Motor neuron (in vitro differentiated cells): ENCODE measurements around the gene SIDT2. TPM values are rescaled to one million over a fixed set of nuclear protein-coding genes. Genes with fewer than 3 reads are reported as not detected.

ENCODE experiments used
- ATAC-seq, 8 experiments: fragments of 200-7000 bp; cut with Tn5 transposase; replicated peaks in 6 of 8; 2 replicates each; pipeline ENCODE4 v1.8.0; 2021; ENCODE audit warnings: mild to moderate bottlenecking in 8 of 8, moderate library complexity in 8 of 8
- H3K27ac ChIP-seq, 2 donors: fragments of 250-450 bp; sonication (Bioruptor Pico); 2 replicates each; pipeline ENCODE4 v1.9.0; 2021; ENCODE audit warnings: antibody characterized with exemption in 2 of 2, mild to moderate bottlenecking in 2 of 2, moderate library complexity in 1 of 2
- H3K4me1 ChIP-seq, 2 donors: fragments of 250-450 bp; sonication (Bioruptor Pico); replicated peaks in 1 of 2; 2 replicates each; pipeline ENCODE4 v1.6.1; 2021; ENCODE audit warnings: antibody characterized with exemption in 2 of 2, mild to moderate bottlenecking in 2 of 2, moderate library complexity in 1 of 2
- H3K4me3 ChIP-seq, 5 donors: fragments of 250-450 bp; sonication (Bioruptor Pico); 2 replicates each; pipeline ENCODE4 v1.9.0; 2021; ENCODE audit warnings: antibody characterized with exemption in 5 of 5, mild to moderate bottlenecking in 5 of 5, moderate library complexity in 4 of 5
- WGBS, 10 experiments: fragments of 450-650 bp; shearing (Covaris generic); methylation state at CpG; one replicate each; pipeline ENCODE4 v1.0.0; 2022; 5-methylcytosine and 5-hydroxymethylcytosine counted together
- in situ Hi-C, 9 experiments: fragments of 400-800 bp; cut with MboI; loops; one replicate each; pipeline ENCODE4 v1.15.0; 2021; ENCODE audit warnings: low sequenced_read_pairs in 9 of 9, low pct_unique_long_range_greater_than_20kb in 2 of 9; ENCODE audit not compliant: unreplicated experiment in 9 of 9
- total RNA-seq, 8 experiments: library from RNA; unstranded; fragments of 300-600 nt; gene quantifications; 2 replicates each; pipeline versions ENCODE4 v1.2.3 to v1.2.4, GENCODE V29; 2022

The SIDT2 gene
- total RNA-seq, 8 experiments from 2014 or later: 10.5 to 32.3 (median 17.9) TPM

GRCh38 chr11:117219001-117219400 lies 40.5 kb downstream of the SIDT2 start:
- in situ Hi-C loops: no loop called here
- ATAC-seq: no peak
- H3K4me1 ChIP-seq: no peaks in the 10 kb centered on the region
- H3K4me3 ChIP-seq: no peak overlapping the region
- 86 to 100% (median 93%) methylated on average over 1 to 7 of the region's 9 CpGs; no CpG with 5 or more reads in 4 of the 10 experiments for WGBS, 10 experiments
- H3K27ac ChIP-seq: no peak overlapping the region

- in situ Hi-C loops: no loop called here
- Histone ChIP-seq H3K4me3 (no peak overlapping the region), H3K4me1 (no peaks in the 10 kb centered on the region), H3K27ac (no peak overlapping the region)
- 90 to 100% (median 97%) methylated on average over 1 to 6 of the region's 8 CpGs; no CpG with 5 or more reads in 5 of the 10 experiments for WGBS, 10 experiments
- no peak for ATAC-seq
These were observed 40.9 kb downstream of the SIDT2 start for GRCh38 chr11:117219455-117219854.

DNA sequence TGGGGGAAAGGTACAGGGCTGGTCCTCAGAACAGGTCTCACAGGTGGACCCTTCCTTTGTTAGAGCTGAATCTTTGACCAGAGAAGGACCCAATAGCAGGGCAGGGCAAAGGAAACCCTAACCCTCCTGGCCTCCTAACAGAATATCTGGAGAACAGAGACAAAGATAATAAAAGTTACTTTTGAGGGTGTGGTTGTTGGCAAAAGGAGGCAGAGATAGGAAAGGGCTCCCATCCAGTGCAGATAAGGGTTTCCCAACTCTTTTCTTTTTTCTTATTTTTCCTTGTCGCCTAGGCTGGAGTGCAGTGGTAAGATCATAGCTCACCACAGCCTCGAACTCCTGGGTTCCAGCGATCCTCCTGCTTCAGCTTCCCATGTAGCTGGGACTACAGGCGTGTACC lies 41.5 kb downstream of the SIDT2 start:
- 86 to 100% (median 96%) methylated on average over 1 to 4 of the region's 4 CpGs; no CpG with 5 or more reads in 3 of the 10 experiments for WGBS, 10 experiments
- no peak for ATAC-seq
- Histone ChIP-seq H3K27ac (no peak overlapping the region), H3K4me3 (no peak overlapping the region), H3K4me1 (no peaks in the 10 kb centered on the region)
- in situ Hi-C loops: no loop called here

GRCh38 chr11:117220568-117220967 lies 42.0 kb downstream of the SIDT2 start:
- ATAC-seq: no peak
- Histone ChIP-seq H3K27ac (no peak overlapping the region), H3K4me1 (no peaks in the 10 kb centered on the region), H3K4me3 (no peak overlapping the region)
- in situ Hi-C loops: no loop called here
- 67 to 100% (median 89%) methylated on average over 1 to 6 of the region's 9 CpGs; no CpG with 5 or more reads in 5 of the 10 experiments for WGBS, 10 experiments

GRCh38 chr11:117220999-117221774 lies 42.6 kb downstream of the SIDT2 start:
- in situ Hi-C loops: no loop called here
- 30 to 100% (median 100%) methylated on average over 1 to 5 of the region's 7 CpGs; no CpG with 5 or more reads in 3 of the 10 experiments for WGBS, 10 experiments
- H3K27ac ChIP-seq: no peak overlapping the region
- no peak for ATAC-seq
- no peaks in the 10 kb centered on the region for H3K4me1 ChIP-seq
- H3K4me3 ChIP-seq: no peak overlapping the region

- ATAC-seq: peak in 3 of 8 experiments; percentile 22 to 57 (median 35)
- Histone ChIP-seq H3K27ac (no peak overlapping the region), H3K4me3 (no peak overlapping the region), H3K4me1 (no peaks in the 10 kb centered on the region)
- WGBS, 10 experiments: 20 to 80% (median 63%) methylated on average over 1 to 4 of the region's 7 CpGs; no CpG with 5 or more reads in 2 of the 10 experiments
- in situ Hi-C loops: no loop called here
These were observed 43.4 kb downstream of the SIDT2 start for GRCh38 chr11:117221775-117222517.

GRCh38 chr11:117222991-117223740 lies 44.6 kb downstream of the SIDT2 start:
- no peak for ATAC-seq
- Histone ChIP-seq H3K27ac (no peak overlapping the region), H3K4me1 (no peaks in the 10 kb centered on the region), H3K4me3 (no peak overlapping the region)
- in situ Hi-C loops: no loop called here
- 90 to 100% (median 99%) methylated on average over 1 to 7 of the region's 14 CpGs; no CpG with 5 or more reads in 4 of the 10 experiments for WGBS, 10 experiments

DNA sequence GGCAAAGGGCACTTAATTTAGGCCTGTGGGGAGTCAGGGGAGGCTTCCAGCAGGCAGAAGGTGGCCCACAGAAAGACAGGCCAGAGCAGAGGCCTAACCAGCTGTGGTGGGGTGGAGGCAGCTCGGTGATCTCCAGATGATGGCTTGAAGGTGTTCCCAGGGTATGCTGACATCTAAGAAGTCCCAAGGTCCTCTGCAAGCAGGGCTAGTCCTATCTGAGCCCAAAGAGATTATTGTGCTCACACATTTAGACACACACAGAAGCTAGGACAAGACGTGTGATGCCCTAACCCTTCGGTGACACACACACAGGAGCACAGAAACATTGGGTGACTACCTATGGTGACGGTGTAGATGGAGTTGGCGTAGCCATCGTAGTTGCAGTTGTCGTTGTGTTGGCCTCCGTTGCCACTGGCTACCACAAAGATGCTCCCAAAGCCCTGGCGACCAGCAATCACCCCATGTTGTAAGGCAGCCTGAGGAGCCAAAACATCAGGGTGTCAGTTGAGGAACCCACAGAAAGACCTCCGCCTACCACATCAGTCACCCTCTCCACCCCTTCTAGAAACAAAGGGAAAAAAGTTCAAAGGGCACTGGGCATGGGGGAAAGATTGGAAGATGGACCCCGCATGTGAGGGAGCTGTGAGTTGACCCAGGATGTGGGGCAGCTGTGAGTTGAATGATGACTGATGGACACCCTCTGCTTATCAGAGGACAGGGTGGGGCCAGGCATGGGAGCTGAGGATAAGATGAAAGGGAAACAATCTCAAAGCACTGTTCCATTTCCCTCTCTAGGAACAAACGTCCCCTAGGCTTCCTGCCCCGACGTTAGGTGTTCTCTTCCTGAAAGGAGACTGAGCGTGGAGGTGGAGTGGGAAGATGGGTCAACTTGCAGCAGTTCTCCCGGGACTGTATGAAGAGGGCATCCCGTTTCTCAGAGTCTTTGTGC lies 45.5 kb downstream of the SIDT2 start:
- Histone ChIP-seq H3K27ac (no peak overlapping the region), H3K4me3 (no peak overlapping the region), H3K4me1 (no peaks in the 10 kb centered on the region)
- ATAC-seq: no peak
- WGBS, 10 experiments: 8 to 94% (median 89%) methylated on average over 1 to 11 of the region's 17 CpGs; no CpG with 5 or more reads in 2 of the 10 experiments
- in situ Hi-C loops: no loop called here

GRCh38 chr11:117225553-117226170 lies 47.1 kb downstream of the SIDT2 start:
- Histone ChIP-seq H3K4me3 (no peak overlapping the region), H3K4me1 (peaks cover under 1 to 1% of the 10 kb centered on the region in 2 donors), H3K27ac (no peak overlapping the region)
- 67 to 100% (median 85%) methylated on average over 1 to 7 of the region's 9 CpGs; no CpG with 5 or more reads in 2 of the 10 experiments for WGBS, 10 experiments
- no peak for ATAC-seq
- in situ Hi-C loops: no loop called here

- peak; percentile 41 to 94 (median 88) for ATAC-seq
- Histone ChIP-seq H3K4me3 (no peak overlapping the region), H3K27ac (no peak overlapping the region), H3K4me1 (peaks cover 7 to 8% of the 10 kb centered on the region in 2 donors)
- WGBS, 10 experiments: 17 to 100% (median 80%) methylated on average over 2 to 10 of the region's 19 CpGs; no CpG with 5 or more reads in 2 of the 10 experiments
- in situ Hi-C loops: no loop called here
These were observed 48.1 kb downstream of the SIDT2 start for GRCh38 chr11:117226388-117227385.

DNA sequence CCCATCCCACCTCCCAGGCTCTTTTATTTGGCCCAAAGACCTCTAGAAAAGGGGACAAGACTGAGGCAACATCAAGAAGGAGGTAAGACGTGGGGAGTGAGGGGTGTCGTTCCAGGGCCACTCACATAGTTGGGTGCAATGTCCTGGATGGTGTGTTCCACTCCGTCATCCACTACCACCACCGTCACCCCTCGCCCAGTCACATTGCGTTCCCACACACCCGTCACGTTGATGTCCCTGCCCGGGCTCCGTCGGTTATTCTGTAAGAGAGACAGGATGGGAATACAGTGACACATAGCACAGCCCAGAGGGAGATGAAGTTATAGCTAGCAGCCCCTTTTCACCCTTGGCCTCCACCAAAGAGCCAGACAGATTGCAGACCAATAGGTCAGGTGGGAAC lies 49.5 kb downstream of the SIDT2 start:
- H3K27ac ChIP-seq: no peak overlapping the region
- no peak for ATAC-seq
- H3K4me1 ChIP-seq: peaks cover 7 to 8% of the 10 kb centered on the region in 2 donors
- H3K4me3 ChIP-seq: no peak overlapping the region
- in situ Hi-C loops: no loop called here
- WGBS, 10 experiments: 89 to 100% (median 96%) methylated on average over 4 to 9 of the region's 11 CpGs; no CpG with 5 or more reads in 6 of the 10 experiments
